ENCODE results near the gene TMEM270.
A peak's percentile ranks its signal among the peaks of the same experiment; 100 is the strongest.

The TMEM270 gene

GRCh38 chr7:73838642-73839041, 22.3 kb upstream of the TMEM270 start:
- Histone ChIP-seq H3K9me3 (no peaks in the 10 kb centered on the region), H3K36me3 (no peaks in the 10 kb centered on the region), H3K4me1 (no peaks in the 10 kb centered on the region), H3K27me3 (no peaks in the 10 kb centered on the region), H3K4me3 (ENCODE audit: low read depth, low read length) (no peak overlapping the region)
- no peak for DNase-seq
- TF ChIP-seq CTCF (IDR thresholded peaks at IDR 0.05; ENCODE audit: low read depth, low read length): no peak

- H3K9me3 ChIP-seq: no peaks in the 10 kb centered on the region
- no peaks in the 10 kb centered on the region for H3K27me3 ChIP-seq
- DNase-seq: no peak
- H3K4me1 ChIP-seq: no peaks in the 10 kb centered on the region
- no peak for TF ChIP-seq CTCF (IDR thresholded peaks at IDR 0.05; ENCODE audit: low read depth, low read length)
- no peaks in the 10 kb centered on the region for H3K36me3 ChIP-seq
- H3K4me3 ChIP-seq (ENCODE audit: low read depth, low read length): no peak overlapping the region
Observed at GRCh38 chr7:73839290-73839689, 21.7 kb upstream of the TMEM270 start.

GRCh38 chr7:73839743-73840714, 20.9 kb upstream of the TMEM270 start:
- Histone ChIP-seq H3K4me3 (ENCODE audit: low read depth, low read length) (no peak overlapping the region), H3K27me3 (no peaks in the 10 kb centered on the region), H3K9me3 (no peaks in the 10 kb centered on the region), H3K4me1 (no peaks in the 10 kb centered on the region), H3K36me3 (no peaks in the 10 kb centered on the region)
- DNase-seq: no peak
- peak; percentile 24 for TF ChIP-seq CTCF (IDR thresholded peaks at IDR 0.05; ENCODE audit: low read depth, low read length)

GRCh38 chr7:73840715-73841379, 20.1 kb upstream of the TMEM270 start:
- Histone ChIP-seq H3K4me3 (ENCODE audit: low read depth, low read length) (no peak overlapping the region), H3K9me3 (no peaks in the 10 kb centered on the region), H3K36me3 (no peaks in the 10 kb centered on the region), H3K4me1 (no peaks in the 10 kb centered on the region), H3K27me3 (no peaks in the 10 kb centered on the region)
- DNase-seq: no peak
- no peak for TF ChIP-seq CTCF (IDR thresholded peaks at IDR 0.05; ENCODE audit: low read depth, low read length)

- Histone ChIP-seq H3K4me3 (ENCODE audit: low read depth, low read length) (peak overlapping the region; percentile 53), H3K36me3 (no peaks in the 10 kb centered on the region)
Observed at GRCh38 chr7:73841689-73842066, 19.3 kb upstream of the TMEM270 start.

More at GRCh38 chr7:73841689-73842066, 19.3 kb upstream of the TMEM270 start:
- Histone ChIP-seq H3K9me3 (no peaks in the 10 kb centered on the region), H3K4me1 (no peaks in the 10 kb centered on the region), H3K27me3 (no peaks in the 10 kb centered on the region)
- DNase-seq: no peak
- no peak for TF ChIP-seq CTCF (IDR thresholded peaks at IDR 0.05; ENCODE audit: low read depth, low read length)
